ENCODE data around the gene FLAD1.

Gene FLAD1

DNA sequence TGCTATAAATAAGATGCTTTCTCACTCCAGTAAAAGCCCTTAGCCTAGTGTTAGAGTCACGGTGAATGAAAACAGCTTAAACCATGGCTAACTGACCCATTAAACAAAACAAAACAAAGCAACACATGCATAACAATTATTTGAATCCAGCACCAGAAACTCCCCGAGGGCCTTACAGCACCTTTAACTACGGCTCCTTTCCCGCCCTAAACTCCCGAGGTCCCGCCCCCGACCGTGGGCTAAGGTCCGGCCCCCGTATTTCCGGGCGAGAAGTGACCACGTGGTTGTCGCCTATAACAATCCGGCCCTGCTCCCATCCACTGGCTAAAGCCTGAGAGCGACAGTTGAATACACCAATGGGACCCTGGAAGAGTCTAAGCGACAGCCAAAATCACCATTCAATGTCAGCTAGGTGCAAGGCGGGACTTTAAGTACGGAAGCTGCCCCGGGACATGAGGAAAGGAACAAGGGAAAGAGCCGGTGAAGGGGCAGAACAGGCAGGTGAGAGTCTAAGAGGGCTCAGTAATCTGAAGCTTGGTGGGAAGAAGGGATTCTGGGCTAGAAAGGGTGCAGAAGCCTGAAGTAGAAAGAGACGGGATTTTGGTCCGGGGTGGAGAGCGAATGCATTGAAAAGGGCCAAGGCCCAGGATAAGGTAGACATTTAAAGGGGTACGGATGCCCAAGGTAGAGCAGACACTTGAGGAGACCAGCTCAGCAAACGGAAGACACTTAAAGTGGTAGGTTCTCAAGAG, at the start of gene FLAD1:
Gene FLAD1, plus strand, starts transcription at position 448 of the 752 bp plus-strand sequence. CDS start 351 bp downstream, outside the sequence.
- TF ChIP-seq, protein P1, sequence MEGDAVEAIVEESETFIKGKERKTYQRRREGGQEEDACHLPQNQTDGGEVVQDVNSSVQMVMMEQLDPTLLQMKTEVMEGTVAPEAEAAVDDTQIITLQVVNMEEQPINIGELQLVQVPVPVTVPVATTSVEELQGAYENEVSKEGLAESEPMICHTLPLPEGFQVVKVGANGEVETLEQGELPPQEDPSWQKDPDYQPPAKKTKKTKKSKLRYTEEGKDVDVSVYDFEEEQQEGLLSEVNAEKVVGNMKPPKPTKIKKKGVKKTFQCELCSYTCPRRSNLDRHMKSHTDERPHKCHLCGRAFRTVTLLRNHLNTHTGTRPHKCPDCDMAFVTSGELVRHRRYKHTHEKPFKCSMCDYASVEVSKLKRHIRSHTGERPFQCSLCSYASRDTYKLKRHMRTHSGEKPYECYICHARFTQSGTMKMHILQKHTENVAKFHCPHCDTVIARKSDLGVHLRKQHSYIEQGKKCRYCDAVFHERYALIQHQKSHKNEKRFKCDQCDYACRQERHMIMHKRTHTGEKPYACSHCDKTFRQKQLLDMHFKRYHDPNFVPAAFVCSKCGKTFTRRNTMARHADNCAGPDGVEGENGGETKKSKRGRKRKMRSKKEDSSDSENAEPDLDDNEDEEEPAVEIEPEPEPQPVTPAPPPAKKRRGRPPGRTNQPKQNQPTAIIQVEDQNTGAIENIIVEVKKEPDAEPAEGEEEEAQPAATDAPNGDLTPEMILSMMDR (IDR thresholded peaks at IDR 0.05; ENCODE audit: insufficient read depth, low read length, poor library complexity, severe bottlenecking), result no peak
- H3K36me3 ChIP-seq (ENCODE audit: control insufficient read depth, insufficient read depth, low read length), result peaks cover 5% of the 10 kb centered on the region
- peak within 1 kb of the TSS; percentile 70 for H3K4me3 ChIP-seq (replicated peaks; ENCODE audit: low read depth, low read length)
- no peaks in the 10 kb centered on the region for H3K27me3 ChIP-seq (replicated peaks; ENCODE audit: control insufficient read depth, insufficient read depth, low read length)
- DNase-seq (ENCODE audit: extremely low read depth, insufficient read length), result peak; percentile 95

DNA sequence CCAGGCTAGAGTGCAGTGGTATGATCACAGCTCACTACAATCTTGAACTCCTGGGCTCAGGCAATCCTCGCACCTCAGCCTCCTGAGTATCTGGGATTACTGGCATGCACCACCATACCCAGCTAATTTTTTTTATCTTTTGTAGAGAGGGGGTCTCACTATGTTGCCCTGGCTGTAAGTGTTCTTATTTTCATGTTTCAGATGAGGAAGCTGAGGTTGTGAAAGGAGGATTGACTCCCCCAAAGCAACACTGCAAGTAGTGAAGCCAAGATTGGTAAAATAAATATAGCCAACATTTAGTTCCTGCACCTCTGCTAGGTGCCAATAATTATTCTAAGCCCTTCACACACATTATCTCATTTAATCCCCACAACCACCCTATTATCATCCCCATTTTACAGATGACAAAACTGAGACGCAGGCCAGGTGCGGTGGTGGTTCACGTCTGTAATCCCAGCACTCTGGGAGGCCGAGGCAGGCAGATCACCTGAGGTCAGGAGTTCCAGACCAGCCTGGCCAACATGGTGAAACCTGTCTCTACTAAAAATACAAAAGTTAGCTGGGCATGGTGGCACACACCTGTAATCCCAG, 48.7 kb upstream of the FLAD1 start:
- Histone ChIP-seq H3K27me3 (replicated peaks; ENCODE audit: control insufficient read depth, insufficient read depth, low read length) (no peaks in the 10 kb centered on the region), H3K4me3 (replicated peaks; ENCODE audit: low read depth, low read length) (no peak overlapping the region), H3K36me3 (ENCODE audit: control insufficient read depth, insufficient read depth, low read length) (peaks cover 10% of the 10 kb centered on the region)
- no peak for DNase-seq (ENCODE audit: extremely low read depth, insufficient read length)
- TF ChIP-seq, protein P1 (IDR thresholded peaks at IDR 0.05; ENCODE audit: insufficient read depth, low read length, poor library complexity, severe bottlenecking), result no peak

DNA sequence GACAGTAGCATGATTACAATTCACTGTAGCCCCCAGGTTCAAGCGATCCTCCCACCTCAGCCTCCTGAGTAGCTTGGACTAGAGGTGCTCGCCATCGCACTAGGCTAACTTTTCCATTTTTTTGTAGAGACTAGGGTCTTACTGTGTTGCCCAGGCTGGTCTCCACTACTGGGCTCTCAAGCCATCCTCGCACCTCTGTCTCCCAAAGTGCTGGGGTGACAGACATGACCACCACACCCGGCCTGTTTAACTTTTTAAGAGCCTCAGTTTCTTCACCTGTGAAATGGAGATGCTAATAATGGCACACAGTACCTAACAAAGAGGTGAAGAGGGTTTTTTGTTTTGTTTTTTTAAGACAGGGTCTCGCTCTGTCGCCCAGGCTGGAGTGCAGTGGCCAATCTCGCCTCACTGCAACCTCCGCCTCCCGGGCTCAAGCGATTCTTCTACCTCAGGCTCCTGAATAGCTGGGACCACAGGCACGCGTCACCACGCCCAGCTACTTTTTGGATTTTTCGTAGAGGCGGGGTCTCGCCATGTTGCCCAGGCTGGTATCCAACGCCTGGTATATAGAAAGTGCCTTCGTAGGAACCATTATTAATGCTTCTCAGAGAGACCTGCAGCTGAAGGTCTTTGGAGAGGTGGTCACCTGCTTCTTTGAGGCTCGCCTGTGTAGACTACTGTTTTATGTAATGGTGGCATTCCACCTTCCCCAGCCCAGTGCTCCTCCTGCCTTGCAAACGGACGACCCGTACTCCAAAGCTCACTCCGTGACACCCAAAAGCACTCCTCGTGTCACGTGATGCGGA, 47.2 kb upstream of the FLAD1 start:
- H3K4me3 ChIP-seq (replicated peaks; ENCODE audit: low read depth, low read length), result peak overlapping the region; percentile 74
- TF ChIP-seq, protein P1 (IDR thresholded peaks at IDR 0.05; ENCODE audit: insufficient read depth, low read length, poor library complexity, severe bottlenecking), result no peak
- H3K27me3 ChIP-seq (replicated peaks; ENCODE audit: control insufficient read depth, insufficient read depth, low read length), result no peaks in the 10 kb centered on the region
- no peak for DNase-seq (ENCODE audit: extremely low read depth, insufficient read length)
- H3K36me3 ChIP-seq (ENCODE audit: control insufficient read depth, insufficient read depth, low read length), result peaks cover 8% of the 10 kb centered on the region

DNA sequence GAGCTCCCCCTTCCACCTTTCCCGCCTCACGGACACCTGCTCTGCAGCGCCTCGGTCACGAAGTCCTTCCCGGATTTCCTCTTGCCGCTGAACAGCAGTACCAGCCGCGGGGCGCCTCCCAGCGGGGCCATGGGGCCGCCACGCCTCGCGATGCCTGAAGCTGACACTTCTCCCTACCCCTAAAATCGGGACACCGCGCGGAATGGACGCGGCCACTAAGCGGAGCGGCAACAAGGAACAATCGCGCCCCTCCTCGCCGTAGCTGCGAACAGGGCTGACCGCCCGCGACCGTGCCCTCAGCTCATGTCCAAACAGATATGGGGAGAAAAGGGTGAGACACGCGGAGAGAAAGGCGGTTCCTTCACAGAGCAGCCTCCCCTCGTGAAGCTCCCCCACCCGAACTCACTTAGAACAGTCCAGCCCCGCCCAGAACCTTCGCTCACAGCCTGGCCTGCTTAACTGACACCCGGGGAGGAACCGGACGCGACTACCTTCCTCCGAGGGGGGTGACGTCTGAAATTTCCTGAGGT, 46.5 kb upstream of the FLAD1 start, which contains the start of gene PMVK:
Gene PMVK, minus strand, starts transcription at position 165 of the 530 bp plus-strand sequence. Its CDS starts 34 bp downstream, at position 131.
- peaks cover 6% of the 10 kb centered on the region for H3K36me3 ChIP-seq (ENCODE audit: control insufficient read depth, insufficient read depth, low read length)
- no peaks in the 10 kb centered on the region for H3K27me3 ChIP-seq (replicated peaks; ENCODE audit: control insufficient read depth, insufficient read depth, low read length)
- peak within 1 kb of the TSS; percentile 74 for H3K4me3 ChIP-seq (replicated peaks; ENCODE audit: low read depth, low read length)
- TF ChIP-seq, protein P1 (IDR thresholded peaks at IDR 0.05; ENCODE audit: insufficient read depth, low read length, poor library complexity, severe bottlenecking), result peak; percentile 64
- peak; percentile 96 for DNase-seq (ENCODE audit: extremely low read depth, insufficient read length)

DNA sequence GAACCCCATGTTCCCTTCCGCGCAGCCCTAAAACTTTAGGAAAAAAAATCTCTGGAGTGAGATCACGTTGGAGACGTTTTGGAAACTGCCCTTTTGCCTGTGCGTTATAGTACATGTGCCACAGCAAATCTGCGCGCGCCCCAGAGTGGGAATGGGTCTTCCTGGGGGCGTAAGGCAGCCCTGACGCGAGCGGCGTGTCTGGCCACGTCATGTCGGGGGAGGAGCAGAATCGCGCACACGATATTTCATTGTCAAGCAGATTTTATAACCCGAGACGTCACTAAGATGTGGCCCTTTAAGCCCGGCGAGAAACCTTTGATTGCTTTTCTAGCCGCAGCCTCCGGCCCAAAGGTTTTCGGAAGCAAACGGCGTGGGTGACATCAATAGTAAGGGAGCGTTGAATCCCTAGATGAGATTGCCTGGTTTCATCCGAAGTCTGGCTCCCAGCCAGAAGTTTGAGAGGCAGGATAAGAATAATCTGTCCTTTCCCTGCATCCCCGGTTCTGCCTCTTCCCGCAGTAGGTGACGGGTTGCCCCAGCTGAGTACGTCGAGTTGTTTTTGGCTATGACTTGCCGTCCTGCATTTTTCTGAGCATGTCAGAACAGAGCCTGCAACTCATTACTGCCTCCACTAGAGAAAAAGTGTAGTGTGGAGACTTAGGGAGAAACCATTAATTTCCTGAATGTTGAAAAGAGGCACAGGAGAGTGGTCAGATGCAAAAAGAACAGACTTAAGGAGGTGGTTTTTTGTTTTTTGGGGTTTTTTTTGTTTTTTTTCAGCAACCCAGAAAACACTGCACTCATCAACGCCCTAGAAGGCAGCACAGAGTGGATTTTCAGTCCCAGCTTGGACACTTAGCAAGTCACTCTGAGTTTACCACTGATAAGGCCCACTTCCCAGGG, 45.8 kb upstream of the FLAD1 start:
- H3K27me3 ChIP-seq (replicated peaks; ENCODE audit: control insufficient read depth, insufficient read depth, low read length), result no peaks in the 10 kb centered on the region
- TF ChIP-seq, protein P1 (IDR thresholded peaks at IDR 0.05; ENCODE audit: insufficient read depth, low read length, poor library complexity, severe bottlenecking), result no peak
- H3K4me3 ChIP-seq (replicated peaks; ENCODE audit: low read depth, low read length), result peak overlapping the region; percentile 74
- H3K36me3 ChIP-seq (ENCODE audit: control insufficient read depth, insufficient read depth, low read length), result peaks cover 2% of the 10 kb centered on the region; the same call in 1 of the 2 replicates
- DNase-seq (ENCODE audit: extremely low read depth, insufficient read length), result peak; percentile 91

Data from GM06990 (cell line).